ENCODE measurements around the gene UBE2I.

UBE2I gene

GRCh38 chr16:1347962-1348361, 38.5 kb downstream of the UBE2I start:
- Histone ChIP-seq H3K9me3 (ENCODE audit: control insufficient read depth in 1 of 2, low read length in 2 of 2) (no peaks in the 10 kb centered on the region), H3K27ac (ENCODE audit: low read depth, low read length) (no peak overlapping the region), H3K4me3 (ENCODE audit: low read depth in 1 of 2, low read length in 2 of 2) (no peak overlapping the region), H3K4me1 (ENCODE audit: control insufficient read depth in 1 of 2, insufficient read depth in 2 of 2, low read length in 2 of 2) (peaks cover 23 to 34% of the 10 kb centered on the region in 2 donors), H3K27me3 (ENCODE audit: control insufficient read depth in 1 of 2, insufficient read depth in 2 of 2, low read length in 2 of 2) (no peaks in the 10 kb centered on the region), H3K9ac (ENCODE audit: low read depth in 1 of 2, low read length in 2 of 2) (no peak overlapping the region), H3K36me3 (ENCODE audit: control insufficient read depth in 1 of 2, insufficient read depth in 2 of 2, low read length in 2 of 2) (peaks cover 0 to 26% of the 10 kb centered on the region in 2 donors)

GRCh38 chr16:1348441-1348840, 39.0 kb downstream of the UBE2I start:
- no peaks in the 10 kb centered on the region for H3K9me3 ChIP-seq (ENCODE audit: control insufficient read depth in 1 of 2, low read length in 2 of 2)
- no peak overlapping the region for H3K9ac ChIP-seq (ENCODE audit: low read depth in 1 of 2, low read length in 2 of 2)
- no peak overlapping the region for H3K4me3 ChIP-seq (ENCODE audit: low read depth in 1 of 2, low read length in 2 of 2)
- H3K36me3 ChIP-seq (ENCODE audit: control insufficient read depth in 1 of 2, insufficient read depth in 2 of 2, low read length in 2 of 2) = peaks cover 0 to 26% of the 10 kb centered on the region in 2 donors
- peaks cover 23 to 36% of the 10 kb centered on the region in 2 donors for H3K4me1 ChIP-seq (ENCODE audit: control insufficient read depth in 1 of 2, insufficient read depth in 2 of 2, low read length in 2 of 2)
- H3K27ac ChIP-seq (ENCODE audit: low read depth, low read length) = no peak overlapping the region
- H3K27me3 ChIP-seq (ENCODE audit: control insufficient read depth in 1 of 2, insufficient read depth in 2 of 2, low read length in 2 of 2) = no peaks in the 10 kb centered on the region

GRCh38 chr16:1348926-1349325, 39.5 kb downstream of the UBE2I start:
- Histone ChIP-seq H3K36me3 (ENCODE audit: control insufficient read depth in 1 of 2, insufficient read depth in 2 of 2, low read length in 2 of 2) (peaks cover 0 to 26% of the 10 kb centered on the region in 2 donors), H3K9me3 (ENCODE audit: control insufficient read depth in 1 of 2, low read length in 2 of 2) (no peaks in the 10 kb centered on the region), H3K9ac (ENCODE audit: low read depth in 1 of 2, low read length in 2 of 2) (no peak overlapping the region), H3K4me3 (ENCODE audit: low read depth in 1 of 2, low read length in 2 of 2) (no peak overlapping the region), H3K27ac (ENCODE audit: low read depth, low read length) (no peak overlapping the region), H3K4me1 (ENCODE audit: control insufficient read depth in 1 of 2, insufficient read depth in 2 of 2, low read length in 2 of 2) (peaks cover 18 to 36% of the 10 kb centered on the region in 2 donors), H3K27me3 (ENCODE audit: control insufficient read depth in 1 of 2, insufficient read depth in 2 of 2, low read length in 2 of 2) (no peaks in the 10 kb centered on the region)

GRCh38 chr16:1349351-1349750, 39.9 kb downstream of the UBE2I start:
- H3K4me3 ChIP-seq (ENCODE audit: low read depth in 1 of 2, low read length in 2 of 2) = no peak overlapping the region
- H3K27me3 ChIP-seq (ENCODE audit: control insufficient read depth in 1 of 2, insufficient read depth in 2 of 2, low read length in 2 of 2) = no peaks in the 10 kb centered on the region
- H3K4me1 ChIP-seq (ENCODE audit: control insufficient read depth in 1 of 2, insufficient read depth in 2 of 2, low read length in 2 of 2) = peaks cover 16 to 33% of the 10 kb centered on the region in 2 donors
- H3K9ac ChIP-seq (ENCODE audit: low read depth in 1 of 2, low read length in 2 of 2) = no peak overlapping the region
- H3K27ac ChIP-seq (ENCODE audit: low read depth, low read length) = no peak overlapping the region
- no peaks in the 10 kb centered on the region for H3K9me3 ChIP-seq (ENCODE audit: control insufficient read depth in 1 of 2, low read length in 2 of 2)
- peaks cover 0 to 26% of the 10 kb centered on the region in 2 donors for H3K36me3 ChIP-seq (ENCODE audit: control insufficient read depth in 1 of 2, insufficient read depth in 2 of 2, low read length in 2 of 2)

- Histone ChIP-seq H3K4me3 (ENCODE audit: low read depth in 1 of 2, low read length in 2 of 2) (no peak overlapping the region), H3K4me1 (ENCODE audit: control insufficient read depth in 1 of 2, insufficient read depth in 2 of 2, low read length in 2 of 2) (peaks cover 16 to 32% of the 10 kb centered on the region in 2 donors), H3K27ac (ENCODE audit: low read depth, low read length) (no peak overlapping the region), H3K27me3 (ENCODE audit: control insufficient read depth in 1 of 2, insufficient read depth in 2 of 2, low read length in 2 of 2) (no peaks in the 10 kb centered on the region), H3K9me3 (ENCODE audit: control insufficient read depth in 1 of 2, low read length in 2 of 2) (no peaks in the 10 kb centered on the region), H3K36me3 (ENCODE audit: control insufficient read depth in 1 of 2, insufficient read depth in 2 of 2, low read length in 2 of 2) (peaks cover 0 to 26% of the 10 kb centered on the region in 2 donors), H3K9ac (ENCODE audit: low read depth in 1 of 2, low read length in 2 of 2) (no peak overlapping the region)
Observed at GRCh38 chr16:1349951-1350350, 40.5 kb downstream of the UBE2I start.

- Histone ChIP-seq H3K27me3 (ENCODE audit: control insufficient read depth in 1 of 2, insufficient read depth in 2 of 2, low read length in 2 of 2) (no peaks in the 10 kb centered on the region), H3K9ac (ENCODE audit: low read depth in 1 of 2, low read length in 2 of 2) (peak overlapping the region; percentile 73 to 88), H3K27ac (ENCODE audit: low read depth, low read length) (no peak overlapping the region), H3K4me1 (ENCODE audit: control insufficient read depth in 1 of 2, insufficient read depth in 2 of 2, low read length in 2 of 2) (peaks cover 16 to 32% of the 10 kb centered on the region in 2 donors), H3K4me3 (ENCODE audit: low read depth in 1 of 2, low read length in 2 of 2) (peak overlapping the region; percentile 90 to 93), H3K36me3 (ENCODE audit: control insufficient read depth in 1 of 2, insufficient read depth in 2 of 2, low read length in 2 of 2) (peaks cover 0 to 26% of the 10 kb centered on the region in 2 donors), H3K9me3 (ENCODE audit: control insufficient read depth in 1 of 2, low read length in 2 of 2) (no peaks in the 10 kb centered on the region)
Observed at GRCh38 chr16:1350691-1351090, 41.3 kb downstream of the UBE2I start.

- Histone ChIP-seq H3K27ac (ENCODE audit: low read depth, low read length) (no peak overlapping the region), H3K4me1 (ENCODE audit: control insufficient read depth in 1 of 2, insufficient read depth in 2 of 2, low read length in 2 of 2) (peaks cover 16 to 32% of the 10 kb centered on the region in 2 donors), H3K36me3 (ENCODE audit: control insufficient read depth in 1 of 2, insufficient read depth in 2 of 2, low read length in 2 of 2) (peaks cover 0 to 26% of the 10 kb centered on the region in 2 donors), H3K9ac (ENCODE audit: low read depth in 1 of 2, low read length in 2 of 2) (peak overlapping the region; percentile 73 to 88), H3K27me3 (ENCODE audit: control insufficient read depth in 1 of 2, insufficient read depth in 2 of 2, low read length in 2 of 2) (no peaks in the 10 kb centered on the region), H3K9me3 (ENCODE audit: control insufficient read depth in 1 of 2, low read length in 2 of 2) (no peaks in the 10 kb centered on the region), H3K4me3 (ENCODE audit: low read depth in 1 of 2, low read length in 2 of 2) (peak overlapping the region; percentile 90 to 93)
Observed at GRCh38 chr16:1351215-1351581, 41.8 kb downstream of the UBE2I start.

- Histone ChIP-seq H3K27ac (ENCODE audit: low read depth, low read length) (no peak within 1 kb of the TSS), H3K4me1 (ENCODE audit: control insufficient read depth in 1 of 2, insufficient read depth in 2 of 2, low read length in 2 of 2) (peaks cover 16 to 32% of the 10 kb centered on the region in 2 donors), H3K27me3 (ENCODE audit: control insufficient read depth in 1 of 2, insufficient read depth in 2 of 2, low read length in 2 of 2) (no peaks in the 10 kb centered on the region)
Observed at GRCh38 chr16:1351582-1352362, 42.3 kb downstream of the UBE2I start, which contains the start of the genes GNPTG and TSR3. Gene GNPTG (plus strand): TSS chr16:1351931. CDS start chr16:1351966, 35 bp downstream. Gene TSR3 (minus strand): TSS chr16:1351878. CDS start chr16:1351804, 74 bp downstream.

GRCh38 chr16:1354815-1355540, 45.5 kb downstream of the UBE2I start:
- Histone ChIP-seq H3K4me3 (ENCODE audit: low read depth in 1 of 2, low read length in 2 of 2) (no peak overlapping the region), H3K9me3 (ENCODE audit: control insufficient read depth in 1 of 2, low read length in 2 of 2) (no peaks in the 10 kb centered on the region), H3K36me3 (ENCODE audit: control insufficient read depth in 1 of 2, insufficient read depth in 2 of 2, low read length in 2 of 2) (peaks cover 0 to 10% of the 10 kb centered on the region in 2 donors), H3K4me1 (ENCODE audit: control insufficient read depth in 1 of 2, insufficient read depth in 2 of 2, low read length in 2 of 2) (peaks cover 16 to 32% of the 10 kb centered on the region in 2 donors), H3K27ac (ENCODE audit: low read depth, low read length) (no peak overlapping the region), H3K9ac (ENCODE audit: low read depth in 1 of 2, low read length in 2 of 2) (no peak overlapping the region), H3K27me3 (ENCODE audit: control insufficient read depth in 1 of 2, insufficient read depth in 2 of 2, low read length in 2 of 2) (no peaks in the 10 kb centered on the region)

More at GRCh38 chr16:1351582-1352362, 42.3 kb downstream of the UBE2I start, which contains the start of the genes GNPTG and TSR3:
- Histone ChIP-seq H3K9me3 (ENCODE audit: control insufficient read depth in 1 of 2, low read length in 2 of 2) (no peaks in the 10 kb centered on the region), H3K4me3 (ENCODE audit: low read depth in 1 of 2, low read length in 2 of 2) (peak within 1 kb of the TSS; percentile 90 to 93), H3K9ac (ENCODE audit: low read depth in 1 of 2, low read length in 2 of 2) (peak within 1 kb of the TSS; percentile 73 to 88), H3K36me3 (ENCODE audit: control insufficient read depth in 1 of 2, insufficient read depth in 2 of 2, low read length in 2 of 2) (peaks cover 0 to 26% of the 10 kb centered on the region in 2 donors)

- Histone ChIP-seq H3K9me3 (ENCODE audit: control insufficient read depth in 1 of 2, low read length in 2 of 2) (no peaks in the 10 kb centered on the region), H3K27ac (ENCODE audit: low read depth, low read length) (no peak overlapping the region), H3K4me3 (ENCODE audit: low read depth in 1 of 2, low read length in 2 of 2) (no peak overlapping the region), H3K4me1 (ENCODE audit: control insufficient read depth in 1 of 2, insufficient read depth in 2 of 2, low read length in 2 of 2) (peaks cover 12 to 27% of the 10 kb centered on the region in 2 donors), H3K36me3 (ENCODE audit: control insufficient read depth in 1 of 2, insufficient read depth in 2 of 2, low read length in 2 of 2) (peaks cover 0 to 11% of the 10 kb centered on the region in 2 donors), H3K9ac (ENCODE audit: low read depth in 1 of 2, low read length in 2 of 2) (no peak overlapping the region), H3K27me3 (ENCODE audit: control insufficient read depth in 1 of 2, insufficient read depth in 2 of 2, low read length in 2 of 2) (no peaks in the 10 kb centered on the region)
Observed at GRCh38 chr16:1355591-1355990, 46.2 kb downstream of the UBE2I start.
